ENCODE results near the gene SOCS1. TPM values are rescaled to one million over a fixed set of nuclear protein-coding genes. Genes with fewer than 3 reads are reported as not detected.
A peak's percentile ranks its signal among the peaks of the same experiment; 100 is the strongest.

Gene SOCS1
- total and polyA plus RNA-seq, 9 of the 15 experiments (the other 6 are each of a cell fraction or from before 2014, with no cell fraction given), result 0.04 to 7.5 (median 2.3) TPM

- TF ChIP-seq, protein P1, sequence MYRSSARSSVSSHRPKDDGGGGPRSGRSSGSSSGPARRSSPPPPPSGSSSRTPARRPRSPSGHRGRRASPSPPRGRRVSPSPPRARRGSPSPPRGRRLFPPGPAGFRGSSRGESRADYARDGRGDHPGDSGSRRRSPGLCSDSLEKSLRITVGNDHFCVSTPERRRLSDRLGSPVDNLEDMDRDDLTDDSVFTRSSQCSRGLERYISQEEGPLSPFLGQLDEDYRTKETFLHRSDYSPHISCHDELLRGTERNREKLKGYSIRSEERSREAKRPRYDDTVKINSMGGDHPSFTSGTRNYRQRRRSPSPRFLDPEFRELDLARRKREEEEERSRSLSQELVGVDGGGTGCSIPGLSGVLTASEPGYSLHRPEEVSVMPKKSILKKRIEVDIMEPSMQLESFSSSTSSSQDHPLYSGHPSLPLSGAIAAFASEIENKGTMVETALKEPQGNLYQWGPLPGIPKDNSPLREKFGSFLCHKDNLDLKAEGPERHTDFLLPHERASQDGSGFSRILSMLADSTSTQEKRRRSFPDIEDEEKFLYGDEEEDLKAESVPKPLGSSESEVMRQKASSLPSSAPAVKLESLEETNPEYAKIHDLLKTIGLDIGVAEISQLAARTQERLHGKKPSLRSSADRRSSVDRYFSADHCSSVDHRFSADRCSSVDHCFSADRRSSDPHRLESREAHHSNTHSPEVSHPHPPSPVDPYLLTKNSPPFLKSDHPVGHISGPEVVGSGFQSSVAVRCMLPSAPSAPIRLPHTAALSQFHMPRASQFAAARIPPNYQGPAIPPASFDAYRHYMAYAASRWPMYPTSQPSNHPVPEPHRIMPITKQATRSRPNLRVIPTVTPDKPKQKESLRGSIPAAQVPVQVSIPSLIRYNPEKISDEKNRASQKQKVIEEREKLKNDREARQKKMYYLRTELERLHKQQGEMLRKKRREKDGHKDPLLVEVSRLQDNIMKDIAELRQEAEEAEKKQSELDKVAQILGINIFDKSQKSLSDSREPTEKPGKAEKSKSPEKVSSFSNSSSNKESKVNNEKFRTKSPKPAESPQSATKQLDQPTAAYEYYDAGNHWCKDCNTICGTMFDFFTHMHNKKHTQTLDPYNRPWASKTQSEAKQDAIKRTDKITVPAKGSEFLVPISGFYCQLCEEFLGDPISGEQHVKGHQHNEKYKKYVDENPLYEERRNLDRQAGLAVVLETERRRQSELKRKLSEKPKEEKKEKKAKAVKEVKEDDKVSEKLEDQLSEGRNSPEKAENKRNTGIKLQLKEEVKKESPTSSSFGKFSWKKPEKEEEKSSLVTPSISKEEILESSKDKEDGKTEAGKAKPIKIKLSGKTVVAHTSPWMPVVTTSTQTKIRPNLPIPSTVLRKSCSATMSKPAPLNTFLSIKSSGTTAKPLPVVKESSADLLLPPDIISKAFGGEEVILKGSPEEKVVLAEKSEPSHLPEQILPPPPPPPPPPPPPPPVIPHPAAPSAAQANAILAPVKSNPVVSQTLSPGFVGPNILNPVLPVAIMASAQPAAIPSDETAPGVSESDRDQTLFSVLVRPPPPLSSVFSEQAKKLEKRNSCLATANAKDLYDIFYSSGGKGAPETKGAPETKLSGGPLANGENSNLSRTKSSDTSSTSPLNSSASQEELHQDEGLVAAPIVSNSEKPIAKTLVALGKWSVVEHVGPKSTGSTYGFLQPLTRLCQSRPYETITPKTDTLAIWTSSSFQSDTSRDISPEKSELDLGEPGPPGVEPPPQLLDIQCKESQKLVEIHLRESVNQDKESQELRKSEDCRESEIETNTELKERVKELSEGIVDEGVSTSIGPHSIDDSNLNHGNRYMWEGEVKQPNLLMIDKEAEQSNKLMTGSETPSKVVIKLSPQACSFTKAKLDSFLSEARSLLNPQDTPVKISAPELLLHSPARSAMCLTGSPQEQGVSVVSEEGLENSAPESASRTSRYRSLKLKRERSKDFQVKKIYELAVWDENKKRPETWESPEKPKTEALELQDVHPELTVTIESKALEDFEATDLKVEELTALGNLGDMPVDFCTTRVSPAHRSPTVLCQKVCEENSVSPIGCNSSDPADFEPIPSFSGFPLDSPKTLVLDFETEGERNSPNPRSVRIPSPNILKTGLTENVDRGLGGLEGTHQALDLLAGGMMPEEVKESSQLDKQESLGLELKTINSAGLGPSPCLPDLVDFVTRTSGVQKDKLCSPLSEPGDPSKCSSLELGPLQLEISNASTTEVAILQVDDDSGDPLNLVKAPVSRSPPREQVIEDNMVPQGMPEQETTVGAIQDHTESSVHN (IDR thresholded peaks at IDR 0.05; ENCODE audit: borderline replicate concordance in 1 of 2, low read depth in 1 of 2), result no peak
- TF ChIP-seq YY1 (IDR thresholded peaks at IDR 0.05; ENCODE audit: borderline replicate concordance in 1 of 3, control insufficient read depth in 1 of 3, extremely low read depth in 1 of 3, insufficient read depth in 3 of 3, insufficient read length in 1 of 3, insufficient replicate concordance in 2 of 3, low read depth in 1 of 3, low read length in 2 of 3) (peak in 2 of 3 experiments; percentile 42 to 48), MTA1 (IDR thresholded peaks at IDR 0.05; ENCODE audit: borderline replicate concordance) (no peak), ZC3H8 (IDR thresholded peaks at IDR 0.05) (no peak), IFI16 (CRISPR knock-in tag; IDR thresholded peaks at IDR 0.05) (no peak), ZEB2 (IDR thresholded peaks at IDR 0.05) (no peak), CHD4 (IDR thresholded peaks at IDR 0.05; ENCODE audit: insufficient read depth, insufficient replicate concordance, low read depth, low read length, poor library complexity, severe bottlenecking) (no peak), FOXP4 (CRISPR knock-in tag; IDR thresholded peaks at IDR 0.05; ENCODE audit: borderline replicate concordance) (peak; percentile 100), RBM15 (IDR thresholded peaks at IDR 0.05; ENCODE audit: insufficient read depth, low read length) (no peak), POLR2AphosphoS2 (IDR thresholded peaks at IDR 0.05; ENCODE audit: low read length) (no peak)
Observed at GRCh38 chr16:11254913-11255736, 879 bp downstream of the SOCS1 start (continued).

Data from K562 (cell line).